GM18526 (cell line): ENCODE data around the gene TP53I3.

Experiments used
- POLR2A ChIP-seq: IDR thresholded peaks from 3 replicates; pipeline ENCODE4 v1.6.1; 2011; ENCODE audit not compliant: insufficient read length; ENCODE audit errors: extremely low read depth

The TP53I3 gene

DNA sequence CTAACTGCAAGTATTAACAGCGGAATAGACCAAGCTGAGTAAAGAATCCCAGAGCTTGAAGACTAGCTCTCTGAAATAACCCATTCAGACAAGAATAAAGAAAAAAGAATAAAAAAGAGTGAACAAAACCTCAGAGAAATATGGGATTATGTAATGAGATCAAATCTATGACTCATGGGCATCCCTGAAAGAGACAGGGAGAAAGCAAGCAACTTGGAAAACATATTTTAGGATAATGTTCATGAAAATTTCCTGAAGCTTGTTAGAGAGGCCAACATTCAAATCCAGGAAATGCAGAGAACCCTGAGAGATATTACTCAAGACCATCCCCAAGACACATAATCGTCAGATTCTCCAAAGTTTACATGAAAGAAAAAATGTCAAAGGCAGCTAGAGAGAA lies 21.2 kb upstream of the TP53I3 start:
- no peak for TF ChIP-seq POLR2A

DNA sequence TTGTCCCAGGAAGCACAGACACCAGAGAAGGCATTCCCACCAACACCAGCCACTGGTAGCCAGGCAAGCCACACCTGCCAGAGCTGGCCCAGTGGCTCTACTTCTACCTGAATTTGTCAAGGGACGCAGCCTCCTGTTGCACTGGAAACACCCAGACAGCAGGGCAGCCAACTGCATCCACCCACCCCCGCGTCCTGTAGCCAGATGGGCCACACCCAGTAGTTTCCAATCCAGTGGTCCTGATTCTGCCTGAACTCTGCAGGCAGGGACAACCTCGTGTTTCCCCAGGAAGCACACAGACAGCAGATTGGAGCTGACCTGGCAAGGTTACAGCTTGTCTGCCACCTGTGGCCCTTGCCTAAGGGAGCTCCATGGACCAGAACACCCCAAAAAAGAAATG lies 20.3 kb upstream of the TP53I3 start:
- no peak for TF ChIP-seq POLR2A

DNA sequence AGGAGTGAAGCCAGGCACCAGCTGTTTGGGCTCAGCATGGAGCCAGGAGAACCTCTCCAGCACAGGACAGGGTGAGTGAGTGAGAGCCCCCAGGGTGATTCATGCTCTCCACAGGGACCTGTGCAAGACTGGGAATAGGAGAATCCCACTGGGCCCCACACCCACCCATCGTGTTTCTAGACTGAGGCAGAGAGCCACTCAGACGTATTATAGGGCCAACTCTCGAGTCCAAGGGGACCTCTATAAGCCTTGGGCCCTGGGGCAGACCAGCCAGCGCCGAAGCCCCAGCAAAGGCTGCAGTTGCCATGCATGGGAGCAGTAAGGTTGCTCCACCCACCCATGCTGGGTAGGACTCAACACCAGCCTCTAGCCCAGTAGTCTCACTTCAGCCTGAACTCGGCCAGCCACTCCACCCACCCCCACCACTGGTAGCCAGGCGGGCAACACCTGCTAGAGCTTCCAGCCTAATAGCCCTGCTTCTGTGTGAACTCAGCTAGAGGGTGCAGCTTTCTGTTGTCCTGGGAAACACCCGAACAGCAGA lies 19.5 kb upstream of the TP53I3 start:
- no peak for TF ChIP-seq POLR2A

DNA sequence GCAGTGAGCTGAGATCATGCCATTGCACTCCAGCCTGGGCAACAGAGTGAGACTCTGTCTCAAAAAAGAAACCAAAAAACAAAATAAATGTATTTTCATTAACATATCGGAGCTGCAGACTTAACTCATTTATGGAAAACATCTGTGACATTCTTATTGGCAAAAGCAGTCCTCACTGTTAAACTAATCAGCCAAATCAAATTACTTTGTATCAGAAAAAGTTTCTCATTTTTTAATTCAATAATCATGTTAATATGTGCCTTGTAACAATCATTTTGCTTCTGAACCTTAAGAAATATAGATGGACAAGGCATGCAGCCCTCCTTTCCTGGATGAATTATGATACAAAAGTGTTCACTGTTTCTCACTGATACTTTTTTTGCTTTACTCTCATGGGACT lies 18.0 kb upstream of the TP53I3 start:
- TF ChIP-seq POLR2A: no peak

DNA sequence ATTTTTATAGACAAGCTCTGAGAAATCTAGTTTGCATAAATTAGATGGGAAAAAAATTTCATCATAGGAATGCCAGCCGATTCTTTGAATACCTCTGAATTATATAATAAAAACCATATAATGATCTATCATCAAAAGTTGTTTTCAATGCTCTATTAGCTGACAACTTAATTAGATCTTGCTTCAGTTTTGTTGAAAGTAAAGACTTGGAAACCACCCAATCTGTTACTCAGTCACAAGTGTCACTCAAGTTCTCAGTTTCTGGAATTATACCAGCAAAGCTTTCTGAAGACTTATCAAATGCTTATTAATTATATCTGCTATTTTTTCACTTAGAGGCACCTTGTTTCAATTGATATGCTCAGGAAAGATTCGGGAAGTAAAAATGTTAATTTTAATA lies 17.4 kb upstream of the TP53I3 start:
- TF ChIP-seq POLR2A: no peak

DNA sequence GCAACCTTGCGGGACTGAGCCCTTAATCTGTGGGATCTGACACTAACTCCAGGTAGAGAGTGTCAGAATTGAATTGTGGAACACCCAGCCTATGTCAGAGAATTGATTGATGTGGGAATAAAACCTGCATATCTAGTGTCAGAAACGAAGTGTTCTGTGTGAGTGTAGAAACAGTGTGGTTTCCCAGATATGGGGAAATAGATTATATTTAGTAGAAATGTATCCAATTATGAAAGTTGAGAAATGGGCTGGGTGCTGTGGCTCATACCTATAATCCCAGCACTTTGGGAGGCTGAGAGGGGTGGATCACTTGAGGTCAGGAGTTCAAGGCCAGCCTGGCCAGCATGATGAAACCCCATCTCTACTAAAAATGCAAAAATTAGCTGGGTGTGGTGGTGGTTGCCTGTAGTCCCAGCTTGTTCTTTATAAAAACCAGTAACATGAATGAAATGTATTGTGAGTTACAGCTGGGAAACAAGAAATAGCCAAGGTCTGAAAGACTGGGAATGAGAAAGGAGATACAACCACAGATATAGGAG lies 4.3 kb upstream of the TP53I3 start:
- TF ChIP-seq POLR2A: no peak

DNA sequence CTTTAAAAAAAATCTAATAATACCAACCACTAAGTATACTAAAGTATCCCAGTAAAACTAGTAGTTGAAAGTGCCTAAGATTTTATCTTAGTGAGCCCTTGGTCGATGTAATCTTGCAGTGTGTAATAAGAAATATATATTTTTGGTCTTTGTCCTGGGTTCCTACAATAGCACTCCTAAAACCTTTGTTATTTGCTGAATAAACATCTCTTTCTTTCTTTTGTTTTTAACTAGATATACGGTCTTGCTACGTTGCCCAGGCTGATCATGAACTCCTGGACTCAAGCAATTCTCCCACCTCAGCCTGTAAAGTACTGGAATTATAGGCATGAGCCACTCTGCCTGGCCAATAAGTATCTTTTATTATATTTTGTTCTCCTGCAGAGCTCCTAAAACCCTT lies 2.4 kb upstream of the TP53I3 start:
- TF ChIP-seq POLR2A: no peak

DNA sequence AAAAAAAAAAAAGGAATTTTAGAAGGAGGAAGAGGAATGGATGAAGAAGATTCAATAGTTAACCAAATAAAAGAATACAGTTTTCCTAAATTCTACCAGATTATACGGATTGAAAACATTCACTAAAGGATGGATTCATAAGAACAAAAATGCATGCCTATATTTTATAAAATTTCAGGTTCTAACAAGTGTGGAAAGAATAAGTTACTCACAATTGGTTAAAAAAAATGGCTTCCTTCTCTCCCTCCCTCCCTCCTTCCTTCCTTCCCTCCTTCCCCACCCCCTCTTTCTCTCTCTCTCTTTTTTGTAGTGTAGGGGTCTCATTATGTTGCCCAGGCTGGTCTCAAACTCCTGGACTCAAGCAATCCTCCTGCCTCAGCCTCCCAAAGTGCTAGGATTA lies 1.6 kb upstream of the TP53I3 start:
- TF ChIP-seq POLR2A: no peak

DNA sequence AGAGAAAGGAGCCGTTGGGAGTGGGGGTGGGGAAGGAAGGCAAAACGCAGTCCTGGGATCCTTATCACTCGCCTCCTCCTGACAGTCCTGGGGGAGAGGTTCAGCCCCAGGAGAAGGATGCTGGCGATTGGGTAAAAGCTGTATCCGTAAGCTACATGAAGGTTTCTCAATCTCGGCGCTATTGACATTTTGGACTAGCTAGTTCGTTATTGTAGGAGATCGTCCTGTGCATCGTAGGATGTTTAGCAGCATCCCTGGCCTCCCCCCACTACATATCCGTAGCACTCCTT lies 511 bp upstream of the TP53I3 start:
- TF ChIP-seq POLR2A: no peak

DNA sequence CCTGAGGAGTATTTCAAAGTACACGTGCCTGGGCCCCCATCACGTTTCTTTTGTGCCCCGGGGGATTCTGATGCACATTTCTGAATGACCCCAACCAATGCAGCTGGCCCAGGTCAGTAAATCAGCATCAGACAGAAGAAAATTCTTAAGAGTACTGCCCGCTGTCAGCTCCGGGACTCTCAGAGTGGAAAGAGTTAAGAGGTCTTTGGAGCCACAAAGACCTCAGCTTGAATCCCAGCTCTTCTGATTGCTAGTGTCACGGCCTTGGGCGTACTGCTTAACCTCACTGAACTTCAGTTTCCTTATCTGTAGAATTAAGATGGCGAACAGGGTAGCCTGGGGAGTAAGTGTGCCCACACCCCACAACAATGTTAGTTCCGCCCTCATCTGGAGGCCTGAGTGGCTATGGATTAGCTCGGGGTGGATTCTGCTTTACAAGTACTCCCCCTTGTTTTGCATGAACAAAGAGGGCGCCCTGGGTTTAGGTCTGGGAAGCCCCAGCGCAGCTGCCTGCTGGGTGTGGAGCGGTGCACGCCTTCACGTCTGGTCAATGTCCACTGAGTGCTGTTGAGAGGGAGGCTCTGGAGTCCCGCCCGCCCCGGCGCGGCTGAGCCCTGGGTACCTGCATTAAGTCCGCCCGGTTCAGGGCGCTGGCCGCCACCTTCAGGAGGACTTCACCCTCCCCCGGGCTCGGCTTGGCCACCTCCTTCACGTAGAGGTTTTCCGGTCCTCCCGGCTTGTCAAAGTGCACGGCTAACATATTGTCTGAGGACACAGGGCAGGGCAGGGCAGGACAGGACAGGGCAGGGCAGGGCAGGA lies 858 bp downstream of the TP53I3 start:
- TF ChIP-seq POLR2A: peak; percentile 38

DNA sequence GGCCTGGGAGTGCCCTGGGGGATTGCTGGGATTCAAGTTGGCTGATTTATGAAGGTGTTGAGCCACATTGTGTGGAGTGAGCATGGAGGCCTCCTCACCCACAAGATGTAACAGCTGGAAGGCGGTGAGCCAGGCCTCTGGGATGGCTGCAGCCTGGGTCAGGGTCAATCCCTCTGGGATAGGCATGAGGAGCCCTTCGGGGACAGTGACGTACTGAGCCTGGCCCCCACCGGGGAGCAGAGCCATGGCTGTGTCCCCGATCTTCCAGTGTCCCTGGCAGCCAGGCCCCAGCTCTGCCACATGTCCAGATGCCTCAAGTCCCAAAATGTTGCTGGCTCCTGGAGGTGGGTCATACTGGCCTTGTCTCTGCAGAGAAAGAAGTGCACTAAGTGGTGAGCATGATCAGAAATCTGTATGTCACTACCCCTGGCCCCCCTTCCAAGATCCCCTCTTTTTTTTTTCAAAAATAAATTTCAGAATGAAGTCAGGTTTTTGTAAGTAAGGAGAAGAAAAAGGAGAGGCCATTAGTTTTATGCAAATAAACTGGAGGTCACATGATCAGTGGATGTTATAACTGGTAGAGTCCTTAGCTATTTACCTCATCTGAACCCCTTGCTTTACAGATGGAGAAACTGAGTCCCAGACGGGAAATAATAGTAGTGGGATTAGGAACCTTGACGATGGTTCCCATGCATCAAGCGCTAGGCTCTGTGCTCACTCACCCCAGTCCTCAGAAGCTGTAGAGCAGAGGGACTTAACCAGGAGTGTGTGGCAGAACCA lies 1.7 kb downstream of the TP53I3 start:
- TF ChIP-seq POLR2A: no peak

DNA sequence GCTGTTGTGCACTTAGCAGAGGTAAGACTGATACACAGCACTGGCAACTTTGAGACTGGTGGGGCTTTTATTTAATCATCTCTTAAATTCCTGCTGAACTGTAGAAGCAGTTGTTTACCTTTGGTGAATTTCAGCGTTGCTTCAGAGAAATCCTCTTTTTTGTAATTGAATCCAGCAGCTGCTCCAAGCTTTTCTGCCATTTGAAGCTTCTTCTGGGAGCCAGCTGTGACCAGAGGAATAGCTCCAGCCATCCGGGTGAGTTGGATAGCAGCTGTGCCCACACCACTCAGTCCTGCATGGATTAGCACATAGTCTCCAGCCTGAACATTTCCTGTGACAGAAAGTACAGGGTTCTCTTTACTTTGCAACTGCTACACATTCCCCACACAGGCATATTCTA lies 3.9 kb downstream of the TP53I3 start:
- TF ChIP-seq POLR2A: no peak

DNA sequence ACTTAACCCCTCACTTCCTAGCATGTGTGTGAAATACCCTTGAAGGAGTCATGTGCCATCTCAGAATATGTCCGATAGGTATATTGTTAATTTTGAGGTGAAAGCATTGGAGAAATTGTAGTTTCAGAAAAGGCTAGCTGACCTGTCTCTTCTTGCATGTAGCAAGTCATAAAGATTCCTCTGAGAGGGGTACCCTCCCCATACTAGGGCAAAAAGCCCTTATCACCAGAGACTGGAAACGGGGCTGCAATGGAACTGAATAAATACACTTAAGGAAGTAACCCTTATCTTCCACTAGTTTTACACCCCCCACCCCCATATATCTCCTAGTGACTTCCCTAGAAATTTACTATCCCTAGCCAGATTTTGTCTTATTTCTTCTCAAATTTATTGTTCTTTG lies 6.8 kb downstream of the TP53I3 start:
- no peak for TF ChIP-seq POLR2A

DNA sequence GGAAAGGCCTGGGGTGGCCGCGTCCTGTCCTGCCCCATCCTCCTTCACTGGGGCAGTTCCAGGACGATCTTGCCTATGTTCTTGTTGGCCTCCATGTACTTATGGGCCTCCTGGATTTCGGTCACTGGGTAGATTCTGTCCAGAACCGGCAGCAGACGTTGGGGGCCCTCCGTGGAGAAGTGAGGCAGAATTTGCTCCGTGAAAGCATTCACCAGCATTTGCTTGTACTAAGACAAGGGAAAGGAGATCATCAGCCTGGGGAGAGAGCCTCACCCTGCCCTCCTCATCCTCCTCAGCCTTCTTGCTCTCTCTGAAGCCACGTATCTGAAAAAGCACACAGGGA lies 7.1 kb downstream of the TP53I3 start:
- no peak for TF ChIP-seq POLR2A

DNA sequence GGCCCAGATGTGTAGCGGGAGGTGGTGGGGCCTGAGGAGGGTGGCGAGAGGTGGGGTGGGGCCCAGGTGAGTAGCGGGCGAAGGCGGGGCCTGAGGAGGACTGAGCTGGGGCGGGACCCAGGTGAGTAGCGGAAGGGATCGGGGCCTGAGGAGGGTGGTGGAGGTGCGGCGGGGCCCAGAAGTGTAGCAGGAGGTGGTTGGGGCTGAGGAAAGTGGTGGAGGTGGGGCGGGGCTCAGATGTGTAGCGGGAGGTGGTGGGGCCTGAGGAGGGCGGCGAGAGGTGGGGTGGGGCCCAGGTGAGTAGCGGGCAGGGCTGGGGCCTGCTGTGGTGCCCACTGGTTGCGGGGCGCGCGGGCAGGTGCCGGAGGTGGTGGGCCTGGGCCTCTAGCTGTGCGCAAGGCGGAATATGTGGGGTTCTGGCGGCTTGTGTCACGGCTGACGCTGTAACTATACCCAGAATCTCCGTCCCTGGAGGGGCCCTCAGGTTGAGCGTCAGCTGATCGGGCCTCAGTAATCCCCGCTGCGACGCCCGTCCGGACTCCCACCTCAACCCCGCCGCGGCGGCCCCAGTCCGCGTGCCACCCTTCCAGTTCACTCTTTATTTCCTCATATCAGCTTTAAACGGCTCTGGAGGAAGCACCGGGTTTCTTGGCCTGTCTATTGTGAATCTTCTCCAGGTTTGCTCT lies 7.6 kb downstream of the TP53I3 start:
- peak; percentile 42 for TF ChIP-seq POLR2A

DNA sequence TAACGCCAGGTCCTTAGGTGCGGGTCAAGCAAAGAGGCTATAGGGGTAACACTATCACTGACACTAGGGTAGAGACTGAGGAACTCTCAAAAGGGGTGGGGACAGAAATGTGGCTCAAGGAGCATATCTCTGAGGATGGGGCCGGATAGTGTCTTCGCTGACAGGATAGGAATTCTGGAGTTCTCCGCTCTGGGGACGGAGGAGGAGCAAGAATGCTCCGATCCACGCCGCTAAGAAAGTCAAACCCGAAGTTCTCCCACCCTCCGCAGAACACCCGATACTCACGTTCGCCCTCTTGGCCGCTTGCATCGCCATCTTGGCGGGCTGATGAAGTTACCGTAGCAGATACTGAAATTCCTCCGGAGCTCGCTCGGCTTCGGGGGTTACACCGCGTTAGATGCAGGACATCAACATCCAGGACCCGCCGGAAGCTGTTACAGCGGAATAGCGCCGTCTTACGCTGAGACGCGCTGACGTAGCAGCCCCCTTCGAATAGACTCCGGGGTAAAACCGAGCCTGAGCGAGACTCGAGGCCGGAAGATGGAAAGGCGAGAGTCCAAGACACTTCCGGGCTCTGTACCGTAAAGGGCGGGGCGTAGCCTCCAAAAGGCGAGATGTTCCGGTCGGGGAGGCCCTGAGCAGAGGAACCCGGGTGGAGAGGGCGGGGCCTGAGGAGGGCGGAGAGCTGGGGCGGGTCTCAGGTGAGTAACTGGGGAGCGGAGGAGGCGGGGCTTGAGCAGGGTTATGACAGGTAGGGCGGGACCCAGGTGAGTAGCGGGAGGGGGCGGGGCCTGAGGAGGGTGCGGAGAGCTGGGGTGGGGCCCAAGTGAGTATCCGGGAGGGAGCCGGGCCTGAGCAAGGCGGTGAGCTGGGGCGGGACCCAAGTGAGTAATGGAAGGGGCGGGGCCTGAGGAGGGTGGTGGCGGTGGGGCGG lies 8.5 kb downstream of the TP53I3 start, which contains the start of gene SF3B6:
SF3B6 (minus strand) TSS at position 412 of the 934 bp plus-strand sequence; CDS start at position 315, 97 bp downstream.
- TF ChIP-seq POLR2A: peak; percentile 91
